Effector memory CD8-positive, alpha-beta T cell (primary cell): ENCODE results near the gene SMU1.

Source experiments
- ATAC-seq: fragments of 150-1000 bp; cut with Tn5 transposase; replicated peaks from 2 replicates; pipeline ENCODE4 v1.10.0; 2021; ENCODE audit warnings: mild to moderate bottlenecking, moderate library complexity
- DNase-seq, 3 experiments: peaks; one replicate each; pipeline ENCODE4 v3.0.0; 2021
- H3K27ac Mint-ChIP-seq, 2 donors: one replicate each; pipeline ENCODE4 v1.8.0; 2022; ENCODE audit warnings: mild to moderate bottlenecking in 2 of 2, mixed read lengths in 2 of 2, moderate library complexity in 2 of 2
- H3K27me3 Mint-ChIP-seq, 2 donors: one replicate each; pipeline ENCODE4 v1.8.0; 2022; ENCODE audit warnings: mixed read lengths in 2 of 2
- H3K36me3 Mint-ChIP-seq: one replicate; pipeline ENCODE4 v1.8.0; 2022; ENCODE audit warnings: mild to moderate bottlenecking, moderate library complexity, mixed read lengths; ENCODE audit not compliant: insufficient read depth
- H3K4me1 Mint-ChIP-seq, 2 donors: one replicate each; pipeline ENCODE4 v1.8.0; 2022; ENCODE audit warnings: low read depth in 2 of 2, mixed read lengths in 2 of 2
- H3K4me3 Mint-ChIP-seq, 2 donors: one replicate each; pipeline ENCODE4 v1.8.0; 2022; ENCODE audit warnings: mild to moderate bottlenecking in 2 of 2, mixed read lengths in 2 of 2, moderate library complexity in 2 of 2
- H3K9me3 Mint-ChIP-seq, 2 donors: one replicate each; pipeline ENCODE4 v1.8.0; 2022; ENCODE audit warnings: mixed read lengths in 2 of 2
- total RNA-seq, 9 experiments: gene quantifications; one replicate each; lab custom pipeline; 2026; lab: John Stamatoyannopoulos, UW

The SMU1 gene
- 119 to 235 (median 171) reads per million in 9 experiments for total RNA-seq

DNA sequence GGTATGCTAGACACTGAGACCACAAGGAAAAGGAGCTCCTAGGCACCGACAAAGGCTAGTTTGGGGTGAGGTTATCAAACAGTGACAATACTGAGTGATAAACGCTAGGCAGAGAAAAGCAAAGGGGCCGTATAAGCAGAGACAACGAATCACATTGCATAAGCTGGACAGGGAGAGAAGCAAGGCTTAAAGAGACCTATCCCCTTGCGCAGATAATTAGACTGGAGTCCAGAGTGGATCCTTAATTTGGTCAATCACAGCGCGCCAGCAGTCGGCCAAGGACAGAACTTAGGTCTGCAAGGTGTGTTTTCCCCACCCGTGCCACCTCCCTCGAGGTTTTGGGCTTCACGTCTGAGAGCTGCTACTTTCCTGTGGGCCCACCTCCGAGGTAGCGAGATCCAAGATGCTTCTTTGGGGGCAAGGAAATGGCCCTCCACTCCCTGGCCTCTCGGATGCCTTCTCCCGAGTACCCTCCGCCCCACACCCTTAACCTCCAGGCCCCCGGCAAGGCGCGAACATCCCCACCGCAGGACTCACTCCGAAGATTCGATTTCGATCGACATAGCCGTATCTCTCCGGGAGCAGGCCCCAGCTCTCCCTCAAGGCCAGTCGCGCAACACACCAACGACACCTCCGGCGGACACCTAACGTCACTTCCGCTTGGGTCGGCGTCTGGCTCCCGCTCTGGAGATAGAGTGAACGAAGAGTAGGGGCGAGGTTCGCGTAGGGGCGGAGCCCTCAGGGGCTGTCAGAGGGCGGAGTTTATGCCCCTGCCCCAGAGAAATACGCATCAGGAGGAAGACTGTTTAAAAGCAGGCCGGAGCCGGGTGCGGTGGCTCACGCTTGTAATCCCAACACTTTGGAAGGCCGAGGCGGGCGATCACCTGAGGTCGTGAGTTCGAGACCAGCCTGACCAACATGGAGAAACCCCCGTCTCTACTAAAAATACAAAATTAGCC, at the start of gene SMU1:
Gene SMU1 (minus strand): TSS at position 629 of the 959 bp plus-strand sequence. CDS start 66 bp downstream, at position 563.
- H3K36me3 Mint-ChIP-seq = peaks cover 52% of the 10 kb centered on the region
- DNase-seq = peak; percentile 92 to 93 (median 92)
- H3K27ac Mint-ChIP-seq = peak within 1 kb of the TSS; percentile 98 to 100
- H3K9me3 Mint-ChIP-seq = no peaks in the 10 kb centered on the region
- H3K4me1 Mint-ChIP-seq = peaks cover 13 to 21% of the 10 kb centered on the region in 2 donors
- no peaks in the 10 kb centered on the region for H3K27me3 Mint-ChIP-seq
- ATAC-seq = peak; percentile 95
- H3K4me3 Mint-ChIP-seq = peak within 1 kb of the TSS; percentile 89 to 94

DNA sequence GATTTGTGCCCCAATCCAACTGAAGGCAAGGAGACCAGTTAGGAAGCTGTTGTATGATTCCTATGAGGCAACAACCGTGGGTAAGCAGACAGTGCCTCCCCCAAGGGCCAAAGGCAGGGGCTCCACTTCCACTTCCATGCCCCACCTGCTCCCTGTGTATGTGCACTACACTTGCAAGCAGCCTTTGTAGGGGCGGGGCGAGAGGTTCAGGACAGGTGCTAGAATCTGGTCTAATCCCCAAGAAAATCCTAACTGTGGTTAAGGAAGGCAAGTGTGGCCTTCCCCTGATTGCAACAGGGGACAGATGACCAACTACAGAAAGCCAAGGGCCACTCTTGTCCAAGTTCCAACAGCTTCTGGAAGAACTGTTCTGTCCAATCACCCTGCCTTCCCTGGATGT, 49.0 kb upstream of the SMU1 start:
- peak overlapping the region; percentile 47 to 97 for H3K27ac Mint-ChIP-seq
- ATAC-seq (no peak), DNase-seq (no peak)
- H3K27me3 Mint-ChIP-seq = no peaks in the 10 kb centered on the region
- peaks cover 48 to 61% of the 10 kb centered on the region in 2 donors for H3K4me1 Mint-ChIP-seq
- H3K9me3 Mint-ChIP-seq = no peaks in the 10 kb centered on the region
- H3K4me3 Mint-ChIP-seq = peak overlapping the region in 1 of 2 donors; percentile 64
- peaks cover 98% of the 10 kb centered on the region for H3K36me3 Mint-ChIP-seq

DNA sequence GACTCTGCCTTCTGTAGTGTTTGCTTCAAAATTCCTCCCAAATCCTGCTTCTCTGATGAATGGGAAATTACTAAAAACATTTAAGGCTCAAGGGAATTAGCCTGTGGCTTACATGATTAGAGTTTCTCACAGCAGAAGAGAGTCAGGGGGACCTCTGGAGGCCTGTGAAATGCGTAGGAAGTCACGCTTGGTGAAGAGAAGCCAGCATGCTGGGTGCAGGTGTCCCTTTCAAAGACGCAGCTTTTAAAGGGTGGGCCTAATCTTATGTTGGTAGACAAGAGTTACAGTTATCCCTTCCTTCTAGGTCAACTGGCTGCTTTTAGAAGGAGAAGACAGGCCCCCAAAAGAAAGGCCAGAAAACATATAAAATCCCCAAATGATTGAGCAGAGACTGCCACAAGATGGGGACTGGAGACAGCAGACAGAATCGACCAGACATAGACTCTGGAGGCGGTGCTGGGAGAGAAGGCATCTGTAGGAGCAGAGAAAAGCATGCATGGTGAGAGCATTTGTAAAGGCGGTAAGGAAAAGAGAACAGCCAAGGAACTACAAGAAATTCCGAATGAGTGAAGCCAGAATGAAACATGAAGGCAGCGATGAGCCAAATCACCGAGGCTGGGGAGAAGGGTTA, 48.4 kb upstream of the SMU1 start:
- Mint-ChIP-seq H3K36me3 (peaks cover 98% of the 10 kb centered on the region), H3K27me3 (no peaks in the 10 kb centered on the region), H3K4me1 (peaks cover 45 to 62% of the 10 kb centered on the region in 2 donors), H3K9me3 (no peaks in the 10 kb centered on the region), H3K27ac (peak overlapping the region; percentile 47 to 97), H3K4me3 (peak overlapping the region in 1 of 2 donors; percentile 55)
- DNase-seq (no peak), ATAC-seq (peak; percentile 31)

DNA sequence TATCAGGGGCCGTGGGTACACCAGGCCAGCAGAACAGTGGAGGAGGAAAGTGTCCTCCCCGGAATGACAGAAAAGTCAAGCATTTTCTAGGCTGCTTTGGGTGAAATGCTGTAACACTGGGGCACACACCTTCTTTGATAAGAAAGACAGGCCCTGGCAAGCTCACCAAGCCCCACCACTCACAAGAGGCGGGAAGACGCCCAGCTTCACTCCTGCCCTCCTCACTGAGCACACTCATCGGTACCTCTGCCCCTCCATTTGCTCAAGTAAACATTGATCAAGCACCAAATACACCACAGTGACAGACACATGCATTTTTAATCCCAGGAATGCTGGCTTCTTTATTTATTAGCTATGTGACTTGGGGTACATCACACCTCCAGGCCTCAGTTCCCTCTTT, 47.6 kb upstream of the SMU1 start:
- Mint-ChIP-seq H3K4me1 (peaks cover 37 to 54% of the 10 kb centered on the region in 2 donors), H3K27me3 (no peaks in the 10 kb centered on the region), H3K36me3 (peaks cover 98% of the 10 kb centered on the region), H3K27ac (peak overlapping the region; percentile 25 to 97), H3K9me3 (no peaks in the 10 kb centered on the region), H3K4me3 (no peak overlapping the region)
- ATAC-seq (no peak), DNase-seq (no peak)

DNA sequence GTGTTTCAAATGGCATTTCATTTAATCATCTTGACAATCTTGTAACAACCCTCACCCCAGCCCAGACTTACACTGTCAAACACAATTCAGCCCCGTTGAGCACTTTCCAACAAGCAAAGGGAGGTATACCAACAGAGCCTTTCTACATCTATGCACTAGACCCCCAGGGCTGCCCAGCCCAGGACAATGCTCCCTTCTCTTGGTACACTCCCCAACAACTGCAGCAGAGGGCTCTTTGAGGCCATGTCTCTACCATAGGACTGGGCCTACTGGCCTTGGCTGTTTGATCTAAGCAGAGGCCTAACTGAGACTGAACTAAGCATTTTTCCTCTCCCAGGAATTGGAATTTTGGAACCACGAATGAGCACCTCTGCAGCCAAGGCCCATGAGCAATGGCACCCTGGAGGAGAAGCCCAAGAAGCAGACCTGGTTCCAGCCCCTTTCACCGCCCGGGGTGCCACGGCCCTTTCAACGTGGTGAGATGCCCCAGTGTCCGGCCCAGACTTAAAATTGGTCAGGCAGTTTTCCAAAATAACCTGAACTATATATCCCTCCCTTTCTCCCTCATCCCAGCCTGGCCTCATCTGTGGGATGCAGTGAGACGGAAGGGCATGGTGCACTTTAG, 47.0 kb upstream of the SMU1 start:
- H3K27me3 Mint-ChIP-seq = no peaks in the 10 kb centered on the region
- no peak for ATAC-seq
- DNase-seq = no peak
- peaks cover 98% of the 10 kb centered on the region for H3K36me3 Mint-ChIP-seq
- H3K27ac Mint-ChIP-seq = peak overlapping the region; percentile 25 to 97
- H3K4me3 Mint-ChIP-seq = no peak overlapping the region
- peaks cover 34 to 50% of the 10 kb centered on the region in 2 donors for H3K4me1 Mint-ChIP-seq
- H3K9me3 Mint-ChIP-seq = no peaks in the 10 kb centered on the region

DNA sequence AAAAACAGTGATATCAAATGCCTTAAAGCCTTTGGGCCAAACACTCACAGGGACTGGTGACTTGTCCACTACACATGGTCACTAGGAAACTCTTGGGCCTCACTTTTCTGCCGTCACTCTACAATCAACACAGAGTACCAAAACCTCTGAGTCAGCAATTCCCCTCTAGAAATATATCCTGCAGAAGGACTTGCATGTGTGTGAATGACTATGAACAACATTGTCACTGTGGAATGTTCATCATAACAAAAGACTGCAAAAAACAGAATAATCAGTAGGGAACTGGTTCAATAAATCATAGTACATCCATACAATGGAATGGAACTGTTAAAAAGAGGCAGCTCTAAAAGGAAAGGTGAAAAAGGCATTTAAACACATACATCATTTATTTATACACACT, 44.1 kb upstream of the SMU1 start:
- ATAC-seq (no peak), DNase-seq (no peak)
- Mint-ChIP-seq H3K27me3 (no peaks in the 10 kb centered on the region), H3K27ac (peak overlapping the region; percentile 83 to 97), H3K36me3 (peaks cover 98% of the 10 kb centered on the region), H3K4me1 (peaks cover 35 to 45% of the 10 kb centered on the region in 2 donors), H3K4me3 (no peak overlapping the region), H3K9me3 (no peaks in the 10 kb centered on the region)

DNA sequence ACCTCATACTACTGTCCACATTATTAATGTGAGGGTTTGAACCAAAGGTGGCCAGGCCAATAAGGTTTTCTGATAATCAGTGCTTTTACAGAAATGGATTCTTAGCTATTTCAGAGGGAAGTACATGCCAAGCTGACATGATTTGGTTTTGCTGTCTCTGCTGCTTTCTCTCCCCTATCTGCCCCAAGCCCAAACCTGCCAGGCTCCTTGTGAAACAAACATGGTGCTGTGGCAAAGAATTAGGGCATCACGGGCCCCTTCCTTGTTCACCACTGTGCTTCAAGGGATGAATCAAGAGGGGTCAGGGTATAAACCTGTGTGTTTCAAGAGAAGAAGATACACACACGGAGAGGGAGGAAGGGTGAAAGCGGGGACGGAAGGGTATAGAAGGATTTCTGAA, 41.3 kb upstream of the SMU1 start:
- DNase-seq = no peak
- H3K27ac Mint-ChIP-seq = peak overlapping the region; percentile 79 to 93
- H3K4me1 Mint-ChIP-seq = peaks cover 31 to 35% of the 10 kb centered on the region in 2 donors
- ATAC-seq = peak; percentile 9
- no peaks in the 10 kb centered on the region for H3K27me3 Mint-ChIP-seq
- H3K9me3 Mint-ChIP-seq = no peaks in the 10 kb centered on the region
- peaks cover 98% of the 10 kb centered on the region for H3K36me3 Mint-ChIP-seq
- peak overlapping the region in 1 of 2 donors; percentile 48 for H3K4me3 Mint-ChIP-seq

DNA sequence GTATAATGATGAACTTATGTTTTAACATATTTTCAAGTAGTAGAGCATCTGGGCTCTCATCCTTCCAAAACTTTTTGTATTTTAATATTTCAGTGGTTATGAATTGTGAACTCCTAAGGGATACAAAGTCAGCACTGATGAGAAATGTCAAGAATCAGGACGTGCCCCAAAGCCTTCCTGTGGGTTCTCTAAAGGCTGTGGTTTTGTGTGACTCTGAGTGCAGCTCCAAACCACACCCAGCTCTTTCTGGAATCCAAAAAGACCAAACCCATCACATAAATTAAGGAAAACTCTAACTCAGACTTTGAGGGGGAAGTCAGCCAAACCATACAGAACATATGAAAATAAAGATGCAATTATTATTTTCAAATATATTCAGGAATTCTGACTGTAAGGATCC, 40.8 kb upstream of the SMU1 start:
- DNase-seq = no peak
- peak overlapping the region in 1 of 2 donors; percentile 48 for H3K4me3 Mint-ChIP-seq
- no peaks in the 10 kb centered on the region for H3K27me3 Mint-ChIP-seq
- H3K36me3 Mint-ChIP-seq = peaks cover 98% of the 10 kb centered on the region
- peak; percentile 30 for ATAC-seq
- no peaks in the 10 kb centered on the region for H3K9me3 Mint-ChIP-seq
- peaks cover 31 to 35% of the 10 kb centered on the region in 2 donors for H3K4me1 Mint-ChIP-seq
- peak overlapping the region; percentile 79 to 93 for H3K27ac Mint-ChIP-seq

DNA sequence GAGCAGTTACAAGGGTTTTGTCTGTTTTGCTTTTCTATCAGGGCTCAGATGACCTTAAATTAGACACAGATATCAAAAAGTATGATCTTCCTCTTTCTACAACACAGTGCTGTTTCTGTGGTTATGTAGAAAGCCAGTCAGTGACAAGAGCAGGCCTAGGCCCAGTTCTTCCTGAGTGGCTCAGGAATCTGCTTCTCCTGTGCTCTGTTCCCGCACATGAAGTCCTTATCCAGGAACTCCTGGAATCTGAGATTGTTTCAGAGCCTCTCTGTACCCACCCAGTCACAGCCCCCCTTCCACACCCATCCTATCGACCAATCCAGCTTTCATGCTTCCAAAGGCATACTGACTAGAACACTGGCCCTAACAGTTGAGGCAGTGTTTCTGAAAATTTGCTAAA, 40.4 kb upstream of the SMU1 start:
- Mint-ChIP-seq H3K27ac (peak overlapping the region; percentile 79 to 93), H3K27me3 (no peaks in the 10 kb centered on the region), H3K36me3 (peaks cover 98% of the 10 kb centered on the region), H3K4me1 (peaks cover 31 to 33% of the 10 kb centered on the region in 2 donors), H3K9me3 (no peaks in the 10 kb centered on the region), H3K4me3 (no peak overlapping the region)
- ATAC-seq (no peak), DNase-seq (no peak)

DNA sequence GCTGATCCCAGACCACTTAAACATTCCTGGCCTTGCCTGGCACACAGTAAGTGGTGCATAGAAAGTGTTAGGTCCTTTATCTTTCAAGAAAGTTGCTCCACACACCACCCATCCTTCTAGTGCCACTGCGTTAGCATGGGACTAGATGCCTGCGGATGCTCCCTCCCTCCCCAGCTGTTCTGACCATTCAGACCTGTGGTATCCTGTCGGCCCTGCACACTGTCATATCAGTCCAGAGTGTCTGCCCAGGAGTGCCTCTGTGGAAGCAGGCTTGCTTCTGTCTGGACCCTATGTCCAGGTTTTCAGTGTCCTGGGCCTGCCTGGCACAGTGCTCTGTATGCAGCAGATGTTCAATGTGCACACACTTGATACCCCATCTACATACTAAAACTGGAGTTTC, 38.3 kb upstream of the SMU1 start:
- peaks cover 21 to 27% of the 10 kb centered on the region in 2 donors for H3K4me1 Mint-ChIP-seq
- peak overlapping the region; percentile 29 to 93 for H3K27ac Mint-ChIP-seq

DNA sequence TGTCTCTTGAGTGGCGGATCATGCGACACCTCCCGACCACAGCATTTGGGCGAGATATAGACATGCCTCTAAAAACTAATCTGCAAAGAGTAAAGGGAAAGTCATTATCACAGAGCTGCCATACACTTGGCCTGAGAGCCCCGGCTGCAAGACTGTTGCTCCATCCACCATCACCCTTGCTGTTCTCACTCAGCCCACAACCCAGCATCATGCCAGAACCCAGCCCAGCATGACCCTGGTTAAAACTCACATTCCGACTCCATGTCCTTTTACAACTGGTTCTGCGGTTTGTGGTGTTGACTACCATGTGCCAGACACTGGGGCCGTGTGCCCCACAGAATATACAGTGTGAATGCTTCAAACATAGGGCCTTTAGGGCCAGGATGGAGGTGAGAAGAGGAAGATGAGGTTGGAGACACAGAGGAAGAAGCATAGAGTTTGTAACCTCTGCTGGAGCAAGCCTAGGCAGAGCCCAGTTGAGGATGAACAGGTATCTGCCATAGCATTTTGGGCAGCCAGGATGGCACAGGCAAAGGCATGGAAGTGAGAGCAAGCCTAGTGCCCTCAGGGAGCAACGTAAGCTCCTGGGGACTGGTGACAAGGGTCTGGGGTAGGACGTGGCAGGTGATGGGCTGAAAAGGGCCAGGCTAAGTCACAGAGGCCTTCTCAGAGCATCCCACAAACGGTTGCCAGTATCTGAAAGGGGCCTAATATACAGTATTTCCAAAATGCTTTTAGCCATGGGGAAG, 37.5 kb upstream of the SMU1 start:
- H3K36me3 Mint-ChIP-seq = peaks cover 92% of the 10 kb centered on the region
- DNase-seq (no peak), ATAC-seq (peak; percentile 29)
- peak overlapping the region; percentile 29 to 93 for H3K27ac Mint-ChIP-seq
- H3K9me3 Mint-ChIP-seq = no peaks in the 10 kb centered on the region
- peaks cover 21 to 28% of the 10 kb centered on the region in 2 donors for H3K4me1 Mint-ChIP-seq
- H3K4me3 Mint-ChIP-seq = peak overlapping the region in 1 of 2 donors; percentile 22
- no peaks in the 10 kb centered on the region for H3K27me3 Mint-ChIP-seq

More for the DNA sequence above, 38.3 kb upstream of the SMU1 start:
- H3K9me3 Mint-ChIP-seq = no peaks in the 10 kb centered on the region
- no peaks in the 10 kb centered on the region for H3K27me3 Mint-ChIP-seq
- DNase-seq (no peak), ATAC-seq (no peak)
- H3K36me3 Mint-ChIP-seq = peaks cover 96% of the 10 kb centered on the region
- H3K4me3 Mint-ChIP-seq = peak overlapping the region in 1 of 2 donors; percentile 37

DNA sequence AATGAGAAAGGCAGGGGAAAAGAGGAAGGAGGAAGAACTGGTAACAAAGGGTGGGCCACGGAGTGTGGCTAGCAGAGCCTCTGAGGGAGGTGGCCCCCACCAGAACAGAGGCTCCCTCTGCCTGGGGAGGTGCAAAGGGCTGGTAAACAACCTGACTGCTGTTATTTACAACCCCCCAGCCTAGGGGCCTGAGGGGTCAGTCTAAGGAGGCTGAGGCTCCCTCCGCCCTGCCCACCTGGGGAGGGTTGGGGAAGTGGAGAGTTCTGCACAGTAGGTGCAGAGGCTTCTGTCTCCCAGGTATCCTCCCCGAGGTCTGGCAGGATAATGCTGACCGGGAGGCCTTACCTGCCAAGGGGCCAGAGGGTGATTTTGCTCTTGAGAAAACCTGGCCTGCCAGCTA, 35.6 kb upstream of the SMU1 start:
- Mint-ChIP-seq H3K36me3 (peaks cover 89% of the 10 kb centered on the region), H3K27me3 (no peaks in the 10 kb centered on the region), H3K27ac (peak overlapping the region; percentile 65 to 81), H3K4me3 (no peak overlapping the region), H3K4me1 (peaks cover 14 to 19% of the 10 kb centered on the region in 2 donors), H3K9me3 (no peaks in the 10 kb centered on the region)
- no peak for ATAC-seq
- DNase-seq = no peak
